HEK293T (cell line): ENCODE results near the gene BRINP1.

Experiments
- ARNT ChIP-seq: fragments of 450-650 bp; IDR thresholded peaks from 2 replicates; pipeline ENCODE4 v1.6.1; 2017; ENCODE audit warnings: mild to moderate bottlenecking
- BHLHE40 ChIP-seq: fragments of 450-650 bp; IDR thresholded peaks from 2 replicates; pipeline ENCODE4 v1.6.1; 2016; ENCODE audit warnings: mild to moderate bottlenecking, moderate library complexity, borderline replicate concordance
- CTBP1 ChIP-seq: fragments of 450-650 bp; IDR thresholded peaks from 2 replicates; pipeline ENCODE4 v1.6.1; 2016; ENCODE audit warnings: borderline replicate concordance
- ELF4 ChIP-seq: fragments of 450-650 bp; IDR thresholded peaks from 2 replicates; pipeline ENCODE4 v1.6.1; 2017; ENCODE audit warnings: antibody characterized with exemption
- FOXA1 ChIP-seq: fragments of 450-650 bp; IDR thresholded peaks from 2 replicates; pipeline ENCODE4 v1.6.1; 2016; ENCODE audit warnings: mild to moderate bottlenecking
- FOXK2 ChIP-seq: fragments of 450-650 bp; IDR thresholded peaks from 2 replicates; pipeline ENCODE4 v1.6.1; 2016; ENCODE audit warnings: mild to moderate bottlenecking
- L3MBTL2 ChIP-seq: fragments of 450-650 bp; conservative IDR thresholded peaks from 2 replicates; pipeline ENCODE4 v1.6.1; 2016; ENCODE audit warnings: mild to moderate bottlenecking
- LEF1 ChIP-seq: fragments of 450-650 bp; IDR thresholded peaks from 2 replicates; pipeline ENCODE4 v1.6.1; 2017; ENCODE audit warnings: mild to moderate bottlenecking, borderline replicate concordance
- NFRKB ChIP-seq: fragments of 450-650 bp; IDR thresholded peaks from 2 replicates; pipeline ENCODE4 v1.6.1; 2016; ENCODE audit warnings: mild to moderate bottlenecking, moderate library complexity
- PKNOX1 ChIP-seq: fragments of 450-650 bp; IDR thresholded peaks from 2 replicates; pipeline ENCODE4 v1.6.1; 2016
- SP1 ChIP-seq: fragments of 450-650 bp; IDR thresholded peaks from 2 replicates; pipeline ENCODE4 v1.6.1; 2017
- SUZ12 ChIP-seq: fragments of 450-650 bp; IDR thresholded peaks from 2 replicates; pipeline ENCODE4 v1.6.1; 2016; ENCODE audit warnings: mild to moderate bottlenecking
- TARDBP ChIP-seq: fragments of 450-650 bp; IDR thresholded peaks from 2 replicates; pipeline ENCODE4 v1.6.1; 2016
- ZNF384 ChIP-seq: fragments of 450-650 bp; IDR thresholded peaks from 2 replicates; pipeline ENCODE4 v1.6.1; 2016

DNA sequence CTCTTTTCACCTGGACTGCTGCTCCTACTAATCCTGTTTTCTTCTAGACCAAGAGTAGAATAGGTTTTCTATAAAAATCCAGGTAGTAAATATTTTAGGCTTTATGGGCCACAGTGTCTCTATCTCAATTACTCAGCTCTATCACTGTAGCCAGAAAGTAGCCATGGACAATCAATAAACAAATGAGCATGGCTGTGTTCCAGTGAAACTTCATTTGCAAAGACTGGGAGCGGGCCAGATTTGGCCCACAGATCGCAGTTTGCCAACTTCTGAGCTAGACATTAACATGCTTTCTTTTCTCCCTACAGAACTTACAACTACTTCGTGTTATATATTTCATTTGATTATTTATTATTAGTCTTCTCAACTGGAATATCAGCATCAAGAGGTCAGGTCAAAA is 30.2 kb downstream of the BRINP1 start:
- TF ChIP-seq BHLHE40 (no peak), SP1 (no peak), FOXA1 (no peak), TARDBP (no peak), LEF1 (no peak), FOXK2 (no peak), PKNOX1 (no peak), ARNT (no peak), CTBP1 (no peak), L3MBTL2 (no peak), ELF4 (no peak), NFRKB (no peak), SUZ12 (no peak), ZNF384 (no peak)
